HAP-1 (cell line): Measurements from ENCODE around the gene NUP210.

ENCODE experiments used
- DNase-seq, 2 experiments: peaks; one replicate each; pipeline ENCODE4 v3.0.0-alpha.2; 2016 to 2020; ENCODE audit warnings: low spot score in 2 of 2
- H3K27me3 ChIP-seq: fragments of 250-450 bp; sonication (Bioruptor Pico); 2 replicates; pipeline ENCODE4 v1.5.1; 2020; ENCODE audit warnings: low read depth, mild to moderate bottlenecking, moderate library complexity
- H3K36me3 ChIP-seq: fragments of 250-450 bp; sonication (Bioruptor Pico); replicated peaks from 2 replicates; pipeline ENCODE4 v1.5.1; 2020; ENCODE audit warnings: mild to moderate bottlenecking
- H3K4me1 ChIP-seq: fragments of 250-450 bp; sonication (Bioruptor Pico); 2 replicates; pipeline ENCODE4 v1.5.1; 2020; ENCODE audit warnings: mild to moderate bottlenecking
- H3K4me3 ChIP-seq: fragments of 250-450 bp; sonication (Bioruptor Pico); 2 replicates; pipeline ENCODE4 v1.5.1; 2020; ENCODE audit warnings: mild to moderate bottlenecking, moderate library complexity
- H3K9me3 ChIP-seq: fragments of 250-450 bp; sonication (Bioruptor Pico); 2 replicates; pipeline ENCODE4 v1.5.1; 2020; ENCODE audit warnings: mild to moderate bottlenecking, moderate library complexity
- in situ Hi-C: fragments of 300-500 bp; cut with MboI; formaldehyde crosslinking; loops from 3 replicates; pipeline ENCODE4 v1.14.3; 2020; ENCODE audit warnings: low sequenced_read_pairs, inconsistent platforms, mixed read lengths

NUP210 gene

DNA sequence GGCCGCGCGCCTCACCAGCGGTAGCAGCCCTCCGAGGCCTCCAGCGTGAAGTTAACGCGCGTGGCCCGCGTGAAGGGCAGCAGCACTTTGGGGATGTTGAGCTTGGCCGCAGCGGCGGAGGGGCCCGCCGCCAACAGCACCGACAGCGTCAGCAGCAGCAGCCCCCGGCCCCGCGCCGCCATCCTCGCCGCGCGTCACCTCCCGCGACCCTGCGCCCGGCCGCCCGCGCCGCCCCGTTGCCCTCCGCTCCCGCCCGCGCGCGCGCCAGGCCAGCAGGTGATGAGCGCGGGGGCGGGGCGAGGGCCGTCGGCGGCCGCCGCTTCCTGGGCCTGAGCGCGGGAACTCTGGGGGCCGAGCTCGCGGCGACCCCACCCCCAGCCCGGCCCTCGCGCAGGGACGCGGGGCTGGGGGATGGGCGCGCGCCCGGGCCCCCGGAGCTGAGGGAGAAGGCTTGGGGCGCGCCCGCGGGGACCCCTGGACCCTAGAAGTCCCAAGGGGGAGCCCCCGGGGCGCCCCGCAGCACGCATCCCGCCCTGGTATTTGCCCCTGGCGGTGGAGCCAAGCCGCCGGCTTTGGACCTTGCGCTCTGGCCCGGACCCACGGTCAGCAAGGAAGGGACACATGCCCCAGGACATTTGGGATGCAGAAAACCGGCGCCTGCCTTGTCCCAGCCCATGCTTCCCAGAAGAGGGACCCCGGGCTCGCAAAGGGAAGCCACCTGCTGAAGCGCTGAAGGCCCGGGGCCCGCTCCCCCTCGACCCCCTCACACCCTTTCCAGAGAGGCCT is at the start of gene NUP210:
Gene NUP210 (minus strand): TSS at position 278 of the 786 bp plus-strand sequence. CDS start 96 bp downstream, at position 182.
- Histone ChIP-seq H3K9me3 (no peaks in the 10 kb centered on the region), H3K27me3 (no peaks in the 10 kb centered on the region), H3K4me3 (peak within 1 kb of the TSS; percentile 54), H3K36me3 (peaks cover 27% of the 10 kb centered on the region), H3K4me1 (peaks cover 23% of the 10 kb centered on the region)
- peak; percentile 72 to 87 for DNase-seq
- in situ Hi-C loops: no loop called here

DNA sequence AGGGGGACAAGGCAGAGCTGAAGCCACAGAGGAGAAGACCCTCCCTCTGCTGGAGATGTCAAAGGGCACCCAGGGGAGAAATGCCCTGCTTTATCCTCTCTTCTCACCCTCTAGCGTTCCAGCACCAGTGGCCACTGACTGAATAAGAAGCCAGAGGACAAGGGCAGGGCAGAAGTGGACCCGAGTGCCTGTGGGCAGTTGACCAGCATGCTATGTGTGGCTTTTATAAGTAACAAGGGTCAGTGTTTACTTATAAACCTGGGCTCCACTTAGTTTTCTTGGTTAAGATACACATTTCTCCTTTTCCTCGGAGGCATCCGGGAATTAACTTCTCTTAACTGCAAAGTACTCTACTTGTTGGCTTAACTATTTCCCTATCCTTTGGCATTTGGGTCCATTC is 46.7 kb upstream of the NUP210 start:
- Histone ChIP-seq H3K4me3 (no peak overlapping the region), H3K9me3 (no peaks in the 10 kb centered on the region), H3K36me3 (no peaks in the 10 kb centered on the region), H3K4me1 (no peaks in the 10 kb centered on the region), H3K27me3 (no peaks in the 10 kb centered on the region)
- in situ Hi-C loops: loop anchor here (25.0 kb wide), 1 partner anchor 379 kb away; no protein-coding TSS in a partner anchor
- no peak for DNase-seq

- in situ Hi-C loops: loop anchor here (25.0 kb wide), 1 partner anchor 378 kb away; no protein-coding TSS in a partner anchor
- Histone ChIP-seq H3K27me3 (no peaks in the 10 kb centered on the region), H3K9me3 (no peaks in the 10 kb centered on the region), H3K4me3 (no peak overlapping the region), H3K4me1 (peaks cover 4% of the 10 kb centered on the region), H3K36me3 (no peaks in the 10 kb centered on the region)
- DNase-seq: no peak
Observed at GRCh38 chr3:13465236-13465873, 45.2 kb upstream of the NUP210 start.

DNA sequence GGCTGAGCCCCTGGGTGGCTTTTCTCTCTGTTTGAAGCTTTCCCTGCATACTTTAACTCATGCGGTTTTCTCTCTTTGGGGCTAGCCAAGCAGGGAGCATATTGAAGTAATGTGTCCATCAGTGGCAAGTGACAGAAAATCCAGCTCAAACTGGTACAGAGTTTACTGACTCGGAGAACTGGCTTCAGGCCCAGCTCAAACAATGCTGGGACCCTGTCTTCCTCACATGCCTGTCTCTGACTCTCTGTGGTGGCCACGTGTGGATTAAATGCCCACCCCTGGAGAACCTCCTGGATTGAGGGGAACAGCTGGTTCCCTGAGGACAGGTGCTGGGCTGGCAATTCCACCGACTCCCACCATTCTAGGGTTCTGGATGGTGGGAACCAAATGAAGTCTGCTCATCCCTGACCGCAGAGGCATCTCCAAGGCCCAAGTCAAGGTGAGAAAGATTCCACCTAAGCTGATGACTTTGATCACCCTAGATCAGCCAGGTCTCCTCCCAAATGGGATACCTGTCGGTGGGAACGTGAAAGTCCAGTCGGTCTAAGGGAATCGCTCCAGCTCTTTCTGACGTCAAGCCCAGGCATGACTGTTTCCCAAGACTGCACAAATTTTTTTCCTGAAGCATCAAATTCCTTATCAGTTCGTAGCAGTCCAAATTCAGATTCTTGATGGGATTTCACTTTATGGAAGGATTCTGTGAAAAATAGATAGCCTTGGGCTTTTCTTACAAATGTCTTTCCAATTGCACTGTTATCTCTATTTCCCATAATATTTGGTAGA is 43.7 kb upstream of the NUP210 start:
- in situ Hi-C loops: loop anchor here (25.0 kb wide), 1 partner anchor 377 kb away; no protein-coding TSS in a partner anchor

DNA sequence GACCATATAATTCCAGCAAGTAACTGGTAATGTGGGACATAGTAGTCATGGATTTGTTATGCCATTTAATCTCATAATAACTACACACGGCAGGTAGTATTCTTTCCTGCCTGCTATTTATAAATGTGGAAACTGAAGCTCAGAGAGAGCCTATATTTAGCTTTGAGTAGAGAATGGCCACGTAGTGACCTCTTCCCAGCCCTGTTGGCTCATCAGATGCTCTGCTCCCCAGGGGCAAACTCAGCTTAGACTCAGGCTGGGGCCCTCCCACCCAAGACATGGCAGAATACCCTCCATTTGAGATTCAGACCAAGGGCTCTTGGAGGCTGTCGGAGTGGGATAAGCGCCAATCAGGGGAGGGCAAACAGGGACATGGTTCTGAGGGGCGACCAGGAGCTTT is 42.7 kb upstream of the NUP210 start:
- no peak for DNase-seq
- Histone ChIP-seq H3K4me1 (peaks cover 4% of the 10 kb centered on the region), H3K9me3 (no peaks in the 10 kb centered on the region), H3K4me3 (no peak overlapping the region), H3K36me3 (no peaks in the 10 kb centered on the region), H3K27me3 (no peaks in the 10 kb centered on the region)
- in situ Hi-C loops: loop anchor here (25.0 kb wide), 1 partner anchor 376 kb away; no protein-coding TSS in a partner anchor

More for the DNA sequence above, 43.7 kb upstream of the NUP210 start:
- Histone ChIP-seq H3K27me3 (no peaks in the 10 kb centered on the region), H3K36me3 (no peaks in the 10 kb centered on the region), H3K4me3 (no peak overlapping the region), H3K4me1 (peaks cover 4% of the 10 kb centered on the region), H3K9me3 (no peaks in the 10 kb centered on the region)
- no peak for DNase-seq

DNA sequence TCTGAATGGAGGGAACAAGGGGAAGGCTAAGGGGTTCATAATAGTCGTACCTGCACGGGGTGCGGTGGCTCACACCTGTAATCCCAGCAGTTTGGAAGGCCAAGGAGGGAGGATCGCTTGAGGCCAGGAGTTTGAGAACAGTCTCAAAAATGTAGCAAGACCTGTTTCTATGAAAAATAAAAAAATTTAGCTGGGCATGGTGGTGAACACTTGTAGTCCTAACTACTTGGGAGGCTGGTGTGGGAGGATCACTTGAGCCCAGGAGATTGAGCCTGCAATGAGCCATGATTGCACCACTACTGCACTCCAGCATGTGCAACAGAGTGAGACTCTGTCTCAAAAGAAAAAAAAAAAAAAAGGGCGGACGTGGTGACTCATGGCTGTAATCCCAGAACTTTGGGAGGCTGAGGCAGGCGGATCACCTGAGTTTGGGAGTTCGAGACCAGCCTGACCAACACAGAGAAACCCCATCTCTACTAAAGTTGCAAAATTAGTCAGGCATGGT is 42.1 kb upstream of the NUP210 start:
- H3K36me3 ChIP-seq: no peaks in the 10 kb centered on the region
- H3K4me3 ChIP-seq: no peak overlapping the region
- H3K27me3 ChIP-seq: no peaks in the 10 kb centered on the region
- no peak for DNase-seq
- H3K9me3 ChIP-seq: no peaks in the 10 kb centered on the region
- in situ Hi-C loops: loop anchor here (25.0 kb wide), 1 partner anchor 375 kb away; no protein-coding TSS in a partner anchor
- H3K4me1 ChIP-seq: peaks cover 4% of the 10 kb centered on the region

GRCh38 chr3:13461169-13462124 is 41.3 kb upstream of the NUP210 start:
- Histone ChIP-seq H3K36me3 (no peaks in the 10 kb centered on the region), H3K4me3 (no peak overlapping the region), H3K27me3 (no peaks in the 10 kb centered on the region), H3K4me1 (peaks cover 4% of the 10 kb centered on the region), H3K9me3 (no peaks in the 10 kb centered on the region)
- in situ Hi-C loops: loop anchor here (25.0 kb wide), 1 partner anchor 374 kb away; no protein-coding TSS in a partner anchor
- peak; percentile 84 to 96 for DNase-seq

GRCh38 chr3:13460341-13460736 is 40.2 kb upstream of the NUP210 start:
- Histone ChIP-seq H3K27me3 (no peaks in the 10 kb centered on the region), H3K4me1 (peaks cover 14% of the 10 kb centered on the region), H3K9me3 (no peaks in the 10 kb centered on the region), H3K4me3 (no peak overlapping the region), H3K36me3 (no peaks in the 10 kb centered on the region)
- no peak for DNase-seq
- in situ Hi-C loops: loop anchor here (25.0 kb wide), 1 partner anchor 373 kb away; no protein-coding TSS in a partner anchor

GRCh38 chr3:13459605-13460340 is 39.7 kb upstream of the NUP210 start:
- in situ Hi-C loops: loop anchor here (25.0 kb wide), 1 partner anchor 372 kb away; no protein-coding TSS in a partner anchor
- peaks cover 17% of the 10 kb centered on the region for H3K4me1 ChIP-seq
- H3K4me3 ChIP-seq: no peak overlapping the region
- DNase-seq: no peak
- no peaks in the 10 kb centered on the region for H3K9me3 ChIP-seq
- H3K27me3 ChIP-seq: no peaks in the 10 kb centered on the region
- H3K36me3 ChIP-seq: no peaks in the 10 kb centered on the region

DNA sequence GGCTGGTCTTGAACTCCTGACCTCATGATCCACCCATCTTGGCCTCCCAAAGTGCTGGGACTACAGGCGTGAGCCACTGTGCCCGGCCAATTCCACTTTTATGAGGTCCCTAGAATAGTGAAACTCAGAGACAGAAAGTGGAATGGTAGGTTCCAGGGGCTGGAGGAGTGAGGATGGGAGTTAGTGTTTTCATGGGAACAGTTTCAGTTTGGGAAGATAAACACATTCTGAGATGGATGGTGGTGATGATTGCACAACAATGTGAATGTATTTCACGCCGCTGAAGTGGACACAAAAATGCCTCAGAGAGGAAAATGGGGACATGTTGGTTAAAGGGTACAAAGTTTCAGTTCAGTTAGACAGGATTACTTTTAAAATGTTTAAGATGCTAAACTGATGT is 37.5 kb upstream of the NUP210 start:
- Histone ChIP-seq H3K4me3 (no peak overlapping the region), H3K4me1 (peaks cover 17% of the 10 kb centered on the region), H3K36me3 (no peaks in the 10 kb centered on the region), H3K9me3 (no peaks in the 10 kb centered on the region), H3K27me3 (no peaks in the 10 kb centered on the region)
- no peak for DNase-seq
- in situ Hi-C loops: loop anchor here (25.0 kb wide), 1 partner anchor 370 kb away; no protein-coding TSS in a partner anchor

GRCh38 chr3:13455644-13456043 is 35.5 kb upstream of the NUP210 start:
- DNase-seq: peak; percentile 13 to 47
- Histone ChIP-seq H3K27me3 (no peaks in the 10 kb centered on the region), H3K4me3 (no peak overlapping the region), H3K9me3 (no peaks in the 10 kb centered on the region), H3K4me1 (peaks cover 23% of the 10 kb centered on the region), H3K36me3 (no peaks in the 10 kb centered on the region)
- in situ Hi-C loops: loop anchor here (25.0 kb wide), 1 partner anchor 368 kb away; no protein-coding TSS in a partner anchor
